Liver (tissue), 9 donors: ENCODE measurements around the gene ARID3C. TPM values are rescaled to one million over a fixed set of nuclear protein-coding genes. Genes with fewer than 3 reads are reported as not detected.
A peak's percentile ranks its signal among the peaks of the same experiment; 100 is the strongest.

Experiments used
- DNase-seq: peaks from one replicate; pipeline ENCODE4 v3.0.0-alpha.2; 2017; ENCODE audit warnings: low spot score
- H3K27ac ChIP-seq, 2 donors: one replicate each; pipeline ENCODE4 v1.7.0; 2013; ENCODE audit warnings: inconsistent platforms in 2 of 2, low read length in 2 of 2, control low read depth in 1 of 2, low read depth in 1 of 2, mild to moderate bottlenecking in 1 of 2
- H3K27me3 ChIP-seq, 4 donors: one replicate each; pipeline versions ENCODE4 v1.6.1 to v1.7.0; 2013; ENCODE audit warnings: low read length in 3 of 4, inconsistent platforms in 1 of 4, mild to moderate bottlenecking in 1 of 4, moderate library complexity in 1 of 4; ENCODE audit not compliant: control insufficient read depth in 4 of 4, insufficient read depth in 4 of 4
- H3K36me3 ChIP-seq, 4 donors: one replicate each; pipeline versions ENCODE4 v1.6.1 to v1.7.0; 2013; ENCODE audit warnings: low read length in 3 of 4, mild to moderate bottlenecking in 3 of 4, low read depth in 1 of 4, moderate library complexity in 1 of 4; ENCODE audit not compliant: control insufficient read depth in 4 of 4, insufficient read depth in 3 of 4
- H3K4me1 ChIP-seq, 4 donors: one replicate each; pipeline versions ENCODE4 v1.6.1 to v1.7.0; 2013; ENCODE audit warnings: low read length in 3 of 4, mild to moderate bottlenecking in 3 of 4, moderate library complexity in 1 of 4; ENCODE audit not compliant: control insufficient read depth in 4 of 4, insufficient read depth in 4 of 4
- H3K4me3 ChIP-seq, 3 donors: one replicate each; pipeline versions ENCODE4 v1.6.1 to v1.7.0; 2013; ENCODE audit warnings: low read length in 3 of 3, control low read depth in 1 of 3, low read depth in 1 of 3, mild to moderate bottlenecking in 1 of 3
- H3K9ac ChIP-seq, 2 donors: one replicate each; pipeline ENCODE4 v1.7.0; 2013; ENCODE audit warnings: low read length in 2 of 2, mild to moderate bottlenecking in 2 of 2, moderate library complexity in 2 of 2, control low read depth in 1 of 2, low read depth in 1 of 2
- H3K9me3 ChIP-seq, 4 donors: one replicate each; pipeline versions ENCODE4 v1.6.1 to v1.7.0; 2013; ENCODE audit warnings: low read length in 3 of 4; ENCODE audit not compliant: control insufficient read depth in 4 of 4
- FOXA2 ChIP-seq: IDR thresholded peaks from 2 replicates; pipeline ENCODE4 v1.6.1; 2016; ENCODE audit warnings: antibody characterized with exemption
- GABPA ChIP-seq, 2 donors: IDR thresholded peaks in 1 of 2; conservative IDR thresholded peaks in 1 of 2; 2 replicates each; pipeline ENCODE4 v1.6.1; 2016; ENCODE audit warnings: antibody characterized with exemption in 2 of 2, mild to moderate bottlenecking in 1 of 2, moderate library complexity in 1 of 2
- HNF4A ChIP-seq, 2 donors: conservative IDR thresholded peaks; 2 replicates each; pipeline ENCODE4 v1.6.1; 2016; ENCODE audit warnings: antibody characterized with exemption in 2 of 2, mild to moderate bottlenecking in 2 of 2
- JUND ChIP-seq, 2 donors: IDR thresholded peaks; 2 replicates each; pipeline ENCODE4 v1.6.1; 2016; ENCODE audit warnings: antibody characterized with exemption in 2 of 2
- MAX ChIP-seq: IDR thresholded peaks from 2 replicates; pipeline ENCODE4 v1.6.1; 2016; ENCODE audit warnings: antibody characterized with exemption
- NR2F2 ChIP-seq: IDR thresholded peaks from 2 replicates; pipeline ENCODE4 v1.6.1; 2016; ENCODE audit warnings: antibody characterized with exemption
- REST ChIP-seq: IDR thresholded peaks from 2 replicates; pipeline ENCODE4 v1.6.1; 2016; ENCODE audit warnings: antibody characterized with exemption, mild to moderate bottlenecking
- RXRA ChIP-seq, 2 donors: IDR thresholded peaks; 2 replicates each; pipeline ENCODE4 v1.6.1; 2017 to 2018; ENCODE audit warnings: antibody characterized with exemption in 2 of 2, mild to moderate bottlenecking in 1 of 2
- SP1 ChIP-seq: IDR thresholded peaks from 2 replicates; pipeline ENCODE4 v1.6.1; 2018; ENCODE audit warnings: antibody characterized with exemption, mild to moderate bottlenecking
- TAF1 ChIP-seq: conservative IDR thresholded peaks from 2 replicates; pipeline ENCODE4 v1.6.1; 2016; ENCODE audit warnings: antibody characterized with exemption, mild to moderate bottlenecking
- YY1 ChIP-seq: IDR thresholded peaks from 2 replicates; pipeline ENCODE4 v1.6.1; 2016; ENCODE audit warnings: antibody characterized with exemption, mild to moderate bottlenecking
- WGBS: extraction: QIAGEN DNeasy Blood & Tissue Kit; methylation state at CpG from one replicate; pipeline ENCODE4 v1.1.7; 2013; 5-methylcytosine and 5-hydroxymethylcytosine counted together
- polyA plus RNA-seq, 2 donors: library from polyadenylated mRNA; stranded (reverse) in 1 of 2; unstranded in 1 of 2; fragments of 200-250 nt in 1 of 2; fragments of >200 nt in 1 of 2; fragmentation: Nextera tagmentation in 1 of 2; extraction: Ambion mirVana in 1 of 2; gene quantifications; one replicate each; pipeline versions ENCODE4 v1.2.1 to v1.2.3, GENCODE V29; 2013 to 2015
- total RNA-seq, 2 donors: library from RNA; depleted of rRNA; stranded (reverse); fragments of >200 nt; gene quantifications; one replicate each; pipeline ENCODE4 v1.2.3, GENCODE V29; 2014
- TF ChIP-seq, protein P1 (sequence below): fragments of 150-350 bp; IDR thresholded peaks from 2 replicates; pipeline ENCODE4 v1.5.1; 2017; ENCODE audit warnings: improper control_type of control experiment, low read depth, low read length; ENCODE audit not compliant: missing input control
- donor health status: healthy.
- donor health status: healthy.
- donor health status: healthy.
- donor health status: healthy.
- donor health status: healthy.

The ARID3C gene
- total and polyA plus RNA-seq, 4 donors, result 0.58 to 2.6 (median 1.7) TPM

DNA sequence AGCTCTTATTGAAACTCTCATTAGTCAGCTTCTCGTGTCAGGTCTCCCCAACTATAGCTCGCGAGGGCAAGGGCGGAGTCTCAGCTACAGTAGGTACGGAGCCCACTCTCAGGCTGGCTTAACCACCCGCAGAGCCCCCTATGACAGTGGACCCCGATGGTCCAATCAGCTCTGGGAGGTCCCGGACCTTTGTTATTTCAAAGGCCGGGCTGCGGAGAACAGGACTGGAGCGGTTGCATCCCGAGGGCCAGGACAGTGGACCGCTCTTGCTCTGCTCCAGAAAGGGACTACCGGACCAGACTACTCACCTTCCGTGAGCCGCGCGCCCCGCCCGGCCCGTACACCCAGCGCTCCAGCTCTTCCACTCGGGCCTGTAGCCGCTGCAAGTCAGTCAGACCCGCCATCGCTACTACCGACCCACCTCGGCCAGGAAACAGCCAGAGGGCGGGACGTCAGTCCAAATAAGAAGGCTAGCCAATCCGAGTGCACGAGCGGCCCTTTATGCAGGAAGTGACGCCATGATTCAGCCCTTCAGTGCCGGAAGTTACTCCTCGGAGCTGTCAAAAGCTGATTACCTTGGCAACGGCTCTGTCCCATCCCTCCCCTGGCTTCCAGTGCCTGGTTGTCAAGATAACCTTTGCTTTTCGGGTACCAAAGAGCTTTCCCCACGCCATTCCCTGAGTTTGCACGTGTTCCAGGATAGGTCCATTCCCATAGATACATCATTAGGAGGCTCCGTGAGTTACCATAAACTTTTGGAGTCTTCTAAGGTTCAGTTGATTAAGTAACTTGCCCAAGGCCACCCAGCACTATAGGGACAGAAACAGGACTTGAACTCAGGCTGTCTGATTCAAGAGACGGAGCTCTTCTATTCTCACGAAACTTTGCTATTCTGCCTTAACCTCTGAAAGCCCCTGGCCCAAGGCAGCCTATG lies 8.5 kb downstream of the ARID3C start, which contains the start of gene DCTN3:
DCTN3 (minus strand) TSS at position 435 of the 934 bp plus-strand sequence; CDS start at position 404, 31 bp downstream.
- DNase-seq, result peak; percentile 87
- Histone ChIP-seq H3K9me3 (no peaks in the 10 kb centered on the region), H3K4me3 (peak within 1 kb of the TSS; percentile 64 to 74 (median 73)), H3K9ac (peak within 1 kb of the TSS; percentile 70 to 84), H3K4me1 (peaks cover 0 to 12% (median 10%) of the 10 kb centered on the region in 4 donors), H3K36me3 (peaks cover 0 to 23% (median 19%) of the 10 kb centered on the region in 4 donors), H3K27ac (peak within 1 kb of the TSS in 1 of 2 donors; percentile 36), H3K27me3 (no peaks in the 10 kb centered on the region)
- WGBS, result 5% methylated on average over 43 of the region's 43 CpGs
- peak; percentile 47 for TF ChIP-seq SP1
- TF ChIP-seq MAX, result no peak
- TF ChIP-seq GABPA (IDR thresholded peaks at IDR 0.05 in 1 of 2, conservative IDR thresholded peaks at IDR 0.05 in 1 of 2), result peak; percentile 98 to 99
- TF ChIP-seq YY1, result peak; percentile 91
- no peak for TF ChIP-seq FOXA2
- peak in 1 of 2 donors; percentile 20 for TF ChIP-seq JUND (IDR thresholded peaks at IDR 0.05)
- TF ChIP-seq HNF4A (conservative IDR thresholded peaks at IDR 0.05), result peak in 1 of 2 donors; percentile 11
- TF ChIP-seq RXRA (IDR thresholded peaks at IDR 0.05), result peak in 1 of 2 donors; percentile 15

GRCh38 chr9:34615132-34615531 lies 13.7 kb downstream of the ARID3C start:
- no peak for DNase-seq
- no peak overlapping the region for H3K27ac ChIP-seq
- H3K36me3 ChIP-seq, result peaks cover 0 to 35% (median 19%) of the 10 kb centered on the region in 4 donors
- H3K4me1 ChIP-seq, result peaks cover 10 to 37% (median 31%) of the 10 kb centered on the region in 4 donors
- no peak overlapping the region for H3K4me3 ChIP-seq
- 94% methylated on average over 2 of the region's 2 CpGs for WGBS
- H3K27me3 ChIP-seq, result no peaks in the 10 kb centered on the region
- H3K9me3 ChIP-seq, result no peaks in the 10 kb centered on the region
- H3K9ac ChIP-seq, result no peak overlapping the region
- no peak for TF ChIP-seq RXRA (IDR thresholded peaks at IDR 0.05)
- TF ChIP-seq, protein P1, sequence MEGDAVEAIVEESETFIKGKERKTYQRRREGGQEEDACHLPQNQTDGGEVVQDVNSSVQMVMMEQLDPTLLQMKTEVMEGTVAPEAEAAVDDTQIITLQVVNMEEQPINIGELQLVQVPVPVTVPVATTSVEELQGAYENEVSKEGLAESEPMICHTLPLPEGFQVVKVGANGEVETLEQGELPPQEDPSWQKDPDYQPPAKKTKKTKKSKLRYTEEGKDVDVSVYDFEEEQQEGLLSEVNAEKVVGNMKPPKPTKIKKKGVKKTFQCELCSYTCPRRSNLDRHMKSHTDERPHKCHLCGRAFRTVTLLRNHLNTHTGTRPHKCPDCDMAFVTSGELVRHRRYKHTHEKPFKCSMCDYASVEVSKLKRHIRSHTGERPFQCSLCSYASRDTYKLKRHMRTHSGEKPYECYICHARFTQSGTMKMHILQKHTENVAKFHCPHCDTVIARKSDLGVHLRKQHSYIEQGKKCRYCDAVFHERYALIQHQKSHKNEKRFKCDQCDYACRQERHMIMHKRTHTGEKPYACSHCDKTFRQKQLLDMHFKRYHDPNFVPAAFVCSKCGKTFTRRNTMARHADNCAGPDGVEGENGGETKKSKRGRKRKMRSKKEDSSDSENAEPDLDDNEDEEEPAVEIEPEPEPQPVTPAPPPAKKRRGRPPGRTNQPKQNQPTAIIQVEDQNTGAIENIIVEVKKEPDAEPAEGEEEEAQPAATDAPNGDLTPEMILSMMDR, result no peak
- TF ChIP-seq SP1, result no peak
- no peak for TF ChIP-seq REST
- no peak for TF ChIP-seq NR2F2
- no peak for TF ChIP-seq JUND (IDR thresholded peaks at IDR 0.05)
- TF ChIP-seq TAF1, result no peak
- no peak for TF ChIP-seq FOXA2
